Activated CD8-positive, alpha-beta memory T cell treated with anti-CD3 and anti-CD28 coated beads for 24 hours (primary cell): Measurements from ENCODE around the gene SLC35A4.
"Not testable (repeated sequence)": the region's sequence is repeated elsewhere in the genome, so short reads cannot be mapped to it uniquely, and the experiment has no call there.

Source experiments
- DNase-seq: peaks from one replicate; pipeline ENCODE4 v3.0.0-alpha.2; 2020

The SLC35A4 gene

DNA sequence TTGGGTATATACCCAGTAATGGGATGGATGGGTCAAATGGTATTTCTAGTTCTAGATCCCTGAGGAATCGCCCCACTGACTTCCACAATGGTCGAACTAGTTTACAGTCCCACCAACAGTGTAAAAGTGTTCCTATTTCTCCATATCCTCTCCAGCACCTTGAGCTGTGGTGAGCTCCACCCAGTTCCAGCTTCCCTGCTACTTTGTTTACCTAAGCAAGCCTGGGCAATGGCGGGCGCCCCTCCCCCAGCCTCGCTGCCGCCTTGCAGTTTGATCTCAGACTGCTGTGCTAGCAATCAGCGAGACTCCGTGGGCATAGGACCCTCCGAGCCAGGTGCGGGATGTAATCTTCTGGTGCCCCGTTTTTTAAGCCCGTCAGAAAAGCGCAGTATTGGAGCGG lies 28.4 kb downstream of the SLC35A4 start:
- DNase-seq, result not testable (repeated sequence)

DNA sequence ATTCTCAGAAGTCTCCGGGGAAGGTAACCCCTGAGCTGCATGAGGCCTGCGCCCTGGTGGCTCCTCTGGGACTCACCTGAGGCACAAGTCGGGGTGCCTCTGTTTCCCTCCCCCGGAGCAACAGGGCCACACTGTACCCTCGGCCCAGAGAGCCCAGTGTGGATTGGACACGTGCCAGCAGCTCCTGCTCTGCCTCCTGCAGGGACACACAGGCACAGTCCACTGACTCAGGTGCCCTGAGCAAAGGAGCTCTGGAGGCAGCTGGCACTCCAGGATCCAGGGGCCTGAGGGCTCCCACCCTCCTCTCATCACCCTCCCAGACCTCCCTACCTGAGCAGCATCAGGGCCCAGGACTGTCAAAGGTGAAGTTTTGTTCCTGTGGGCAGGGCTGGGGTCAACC lies 29.5 kb downstream of the SLC35A4 start:
- no peak for DNase-seq

DNA sequence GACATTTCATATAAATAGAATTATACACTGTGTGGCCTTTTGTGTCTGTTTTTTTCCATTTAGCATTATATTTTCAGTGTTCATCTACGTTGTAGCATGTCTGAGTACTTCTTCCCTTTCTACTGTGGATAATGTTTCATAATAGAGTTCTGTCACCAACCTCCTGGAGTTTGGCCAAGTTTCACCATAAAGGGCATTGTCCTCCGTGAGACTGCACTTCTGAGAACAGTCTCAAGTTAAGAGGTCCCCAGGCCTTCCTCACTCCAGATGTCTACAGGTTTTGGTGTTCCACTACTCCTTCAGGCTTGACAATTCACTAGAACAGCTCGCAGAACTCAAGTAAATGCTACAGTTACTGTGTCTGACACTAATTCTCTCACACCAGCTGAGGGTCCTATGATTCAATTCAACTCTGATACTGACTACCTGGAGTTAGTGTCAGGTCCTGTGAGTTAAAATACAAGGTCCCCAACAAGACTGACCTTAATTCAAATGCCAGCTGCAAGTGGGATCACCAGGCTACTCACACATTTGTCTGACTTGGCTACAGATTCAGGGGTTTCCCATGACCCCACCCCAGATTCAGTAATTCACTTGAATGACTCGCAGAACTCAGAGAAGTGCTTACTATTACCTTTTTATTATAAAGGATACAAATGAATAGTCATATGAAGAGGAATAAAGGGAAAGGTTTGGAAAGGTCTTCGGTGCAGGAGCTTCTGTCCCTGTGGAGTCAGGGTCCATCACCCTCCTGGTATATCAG lies 31.1 kb downstream of the SLC35A4 start:
- DNase-seq, result no peak

DNA sequence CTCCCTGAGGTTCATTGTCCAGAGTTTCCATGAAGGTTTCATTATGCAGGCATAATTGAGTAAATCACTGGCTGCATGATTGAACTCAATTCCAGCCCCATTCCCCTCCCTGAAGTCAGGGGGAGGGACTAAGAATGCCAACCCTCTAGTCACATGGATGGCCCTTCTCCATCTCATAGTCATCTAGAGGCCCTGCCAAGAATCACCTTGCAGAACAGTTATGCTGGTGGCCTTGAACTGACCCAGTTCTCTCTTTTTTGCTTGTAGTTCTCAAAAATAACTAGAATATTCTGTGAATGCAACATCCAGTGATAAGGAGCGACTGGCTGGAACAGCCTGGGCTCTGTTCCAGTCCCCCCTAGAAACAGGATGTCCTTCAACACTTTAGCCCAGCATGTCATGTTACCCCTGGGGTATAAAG lies 31.7 kb downstream of the SLC35A4 start:
- no peak for DNase-seq

DNA sequence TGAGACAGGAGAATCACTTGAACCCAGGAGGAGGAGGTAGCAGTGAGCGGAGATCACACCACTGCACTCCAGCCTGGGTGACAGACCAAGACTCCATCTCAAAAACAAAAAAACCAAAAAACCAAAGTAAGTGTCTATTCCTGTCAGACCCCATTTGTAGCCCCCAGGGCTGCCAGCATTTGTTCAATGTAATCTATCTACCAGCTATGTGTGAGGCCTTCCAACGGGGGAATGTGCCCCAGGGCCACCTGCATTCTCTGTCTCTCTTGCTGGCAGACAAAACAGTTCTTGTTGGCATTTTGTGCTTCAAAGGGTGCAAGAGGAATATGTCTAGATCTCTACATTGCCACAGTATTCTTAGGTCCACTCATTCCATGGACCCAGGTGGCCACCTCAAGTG lies 34.2 kb downstream of the SLC35A4 start:
- no peak for DNase-seq

DNA sequence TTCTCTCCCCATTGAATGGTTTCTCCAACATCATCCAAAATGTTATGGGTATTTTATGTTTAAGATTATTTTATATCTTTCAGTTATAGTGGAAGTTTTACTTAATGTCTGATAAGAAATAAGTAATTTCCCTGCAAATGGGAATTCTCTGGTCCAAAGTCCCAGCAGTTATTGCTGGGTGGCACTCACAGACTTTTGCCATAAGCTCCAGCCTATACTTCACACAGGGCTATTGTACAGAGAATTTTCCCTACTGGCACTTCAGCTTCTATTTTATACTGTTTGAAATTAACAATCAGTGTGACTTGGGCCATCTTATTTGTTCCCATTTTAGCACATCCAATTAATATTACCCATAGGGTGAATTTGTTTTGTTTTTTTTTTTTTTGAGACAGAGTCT lies 35.5 kb downstream of the SLC35A4 start:
- no peak for DNase-seq

DNA sequence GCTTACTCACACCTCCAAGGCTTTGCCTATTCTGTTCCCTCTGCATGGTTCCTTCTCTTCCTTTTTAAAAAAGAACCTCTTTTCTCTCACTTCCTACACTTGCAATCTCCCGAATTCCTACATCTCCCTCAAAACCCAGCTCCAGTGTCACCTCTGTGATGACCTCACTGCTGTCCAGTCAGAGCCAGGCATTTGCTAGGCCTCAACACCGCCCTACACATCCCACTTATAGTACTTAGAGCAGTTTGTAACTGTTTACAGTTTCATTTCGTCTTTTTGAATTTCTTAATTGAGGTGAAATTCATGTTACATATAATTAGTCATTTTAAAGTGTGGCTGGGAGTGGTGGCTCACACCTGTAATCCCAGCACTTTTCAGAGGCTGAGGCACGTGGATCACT lies 37.5 kb downstream of the SLC35A4 start:
- DNase-seq, result no peak

DNA sequence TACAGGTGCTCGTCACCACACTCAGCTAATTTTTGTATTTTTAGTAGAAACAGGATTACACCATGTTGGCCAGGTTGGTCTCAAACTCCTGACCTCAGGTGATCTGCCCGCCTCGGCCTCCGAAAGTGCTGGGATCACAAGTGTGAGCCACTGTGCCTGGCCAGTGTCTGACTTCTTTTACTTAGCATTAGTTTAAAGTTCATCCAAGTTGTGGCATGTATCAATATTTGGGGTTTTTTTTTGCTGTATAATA lies 38.7 kb downstream of the SLC35A4 start:
- not testable (repeated sequence) for DNase-seq

DNA sequence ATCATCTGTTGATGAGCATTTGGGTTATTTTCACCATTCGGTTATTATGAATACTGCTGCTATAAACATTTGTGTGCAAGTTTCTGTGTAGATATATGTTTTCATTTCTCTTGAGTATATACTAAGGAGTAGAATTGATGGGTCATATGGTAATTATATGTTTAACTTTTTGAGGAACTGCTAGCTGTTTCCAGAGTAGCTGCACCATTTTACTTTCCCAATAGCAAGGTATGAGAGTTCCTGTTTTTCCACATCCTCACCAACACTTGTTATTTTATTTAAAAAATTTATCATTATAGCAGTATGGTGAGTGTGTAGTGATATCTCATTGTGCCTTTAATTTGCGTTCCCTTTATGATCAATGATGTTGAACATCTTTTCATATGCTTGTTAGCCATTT lies 39.1 kb downstream of the SLC35A4 start:
- no peak for DNase-seq

DNA sequence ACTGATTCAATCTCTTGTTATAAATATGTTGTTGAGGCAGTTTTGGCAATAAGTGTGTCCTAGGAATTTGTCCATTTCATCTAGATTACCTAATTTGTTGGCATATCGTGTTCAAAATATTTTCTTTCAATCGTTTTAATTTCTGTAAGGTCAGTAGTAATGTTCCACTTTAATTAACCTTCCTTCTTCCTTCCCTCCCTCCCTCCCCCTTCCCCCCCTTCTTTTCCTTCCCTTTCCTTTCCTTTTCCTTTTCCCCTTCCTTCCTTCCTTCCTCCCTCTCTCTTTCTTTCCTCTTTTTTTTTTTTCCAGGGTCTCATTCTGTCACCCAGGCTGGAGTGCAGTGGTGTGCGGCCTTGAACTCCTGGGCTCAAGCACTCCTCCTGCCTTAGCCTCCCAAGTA lies 41.3 kb downstream of the SLC35A4 start:
- DNase-seq, result no peak

DNA sequence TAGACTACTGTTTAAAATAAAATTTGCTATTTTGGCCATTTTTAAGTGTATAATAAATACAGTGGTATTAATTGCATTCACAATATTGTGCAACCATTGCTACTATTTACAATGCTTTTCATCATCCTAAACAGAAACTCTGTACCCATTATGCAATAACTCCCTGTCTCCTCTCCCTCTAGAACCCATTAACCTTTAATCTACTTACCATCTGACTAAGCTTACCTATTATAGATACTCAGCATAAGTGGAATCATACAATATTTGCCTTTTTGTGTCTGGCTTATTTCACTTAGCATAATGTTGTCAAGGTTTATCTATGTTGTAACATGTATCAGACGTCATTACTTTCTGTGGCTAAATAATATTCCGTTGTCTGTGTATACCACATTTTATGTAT lies 42.4 kb downstream of the SLC35A4 start:
- DNase-seq, result no peak

DNA sequence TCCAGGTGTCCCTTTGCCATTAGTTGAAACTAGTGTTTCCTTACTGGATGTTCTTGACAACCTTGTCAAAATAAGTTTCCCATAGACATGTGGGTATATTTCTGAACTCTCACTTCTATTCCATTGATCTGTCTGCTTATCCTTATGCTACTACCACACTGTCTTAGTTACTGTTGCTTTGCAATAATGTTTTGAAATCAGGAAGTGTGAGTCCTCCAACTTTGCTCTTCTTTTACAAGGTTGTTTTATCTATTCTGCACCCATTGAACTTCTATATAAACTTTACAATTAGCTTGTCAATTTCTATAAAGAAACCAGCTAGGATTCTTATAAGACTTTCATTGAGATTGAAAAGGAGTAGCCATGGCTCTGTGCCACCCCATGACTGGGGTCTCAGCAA lies 44.1 kb downstream of the SLC35A4 start:
- no peak for DNase-seq

DNA sequence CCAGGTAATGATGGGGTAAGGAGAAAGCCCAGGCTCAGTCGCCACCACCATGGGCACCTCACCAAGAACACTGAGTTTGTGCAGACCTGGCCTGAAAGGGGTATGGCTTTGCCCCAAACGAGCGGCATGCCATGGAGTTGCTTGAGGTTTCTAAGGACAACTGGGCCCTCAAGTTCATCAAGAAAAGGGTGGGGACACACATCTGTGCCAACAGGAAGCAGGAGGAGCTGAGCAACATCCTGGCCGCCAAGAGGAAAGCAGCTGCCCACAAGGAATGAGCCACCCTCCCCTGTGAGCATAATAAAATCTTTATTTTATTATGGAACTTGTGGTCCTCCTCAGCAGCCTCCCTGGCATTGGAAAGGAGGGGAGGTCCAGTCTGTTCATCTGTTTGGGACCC lies 44.5 kb downstream of the SLC35A4 start:
- no peak for DNase-seq

DNA sequence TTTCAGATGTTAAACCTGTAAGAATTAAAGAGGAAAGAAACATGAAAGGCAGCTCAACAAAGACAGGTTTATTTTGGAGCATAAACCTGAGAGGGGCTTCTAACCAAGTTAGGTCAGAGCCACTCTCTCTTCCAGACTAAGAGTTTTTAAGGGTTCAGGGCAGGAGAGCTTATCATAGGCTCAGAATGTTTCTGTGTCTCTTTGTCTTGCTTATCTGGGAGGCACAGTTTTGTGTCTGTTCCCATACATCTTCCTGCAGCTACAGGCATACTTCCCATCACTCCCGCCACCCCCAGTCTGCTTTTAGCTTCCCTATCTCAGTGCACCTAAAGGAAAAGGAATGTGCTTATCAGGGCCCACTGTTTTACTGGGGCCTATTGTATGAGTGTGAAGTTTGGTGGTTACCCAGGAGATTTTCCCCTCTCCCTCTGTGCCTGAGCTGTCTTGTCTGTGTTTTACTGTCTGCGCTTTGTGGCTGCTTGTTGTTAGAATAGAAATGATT lies 46.4 kb downstream of the SLC35A4 start:
- no peak for DNase-seq
